ENCODE data around the gene NOM1.

DNA sequence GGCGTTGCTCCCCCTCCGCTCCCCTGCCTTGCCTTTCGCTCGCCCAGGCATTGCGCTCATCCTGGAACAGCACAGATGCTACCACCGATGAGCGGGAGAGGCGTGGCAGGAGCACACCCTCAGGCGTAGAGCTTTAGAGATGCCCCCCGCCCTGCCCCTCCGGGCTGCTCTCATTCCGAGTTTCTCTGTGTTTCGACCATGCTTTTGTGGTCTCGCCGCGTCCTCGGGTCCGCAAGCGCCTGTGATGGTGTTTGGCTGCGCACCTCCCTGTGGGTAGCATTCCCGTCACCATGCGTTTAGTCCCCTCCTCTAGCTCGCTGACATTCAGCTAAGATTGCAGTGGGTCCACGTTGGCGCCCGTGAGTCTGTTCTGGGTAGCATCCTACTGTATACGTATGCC is 18.7 kb downstream of the NOM1 start:
- no peak for TF ChIP-seq CTCF (IDR thresholded peaks at IDR 0.05 in 4 of 5, conservative IDR thresholded peaks at IDR 0.05 in 1 of 5)
- no peak for TF ChIP-seq POLR2A (IDR thresholded peaks at IDR 0.05)

Measured in gastrocnemius medialis (tissue), 4 donors.